MCF 10A (cell line): ENCODE data around the gene RPL27A. TPM values are rescaled to one million over a fixed set of nuclear protein-coding genes. Genes with fewer than 3 reads are reported as not detected.

Source experiments
- BruUV-seq: library from RNA; stranded (reverse); fragments of 400-500 nt; replicated peaks from 2 replicates; lab custom pipeline; 2021; lab: Mats Ljungman, UMichigan
- CTCF ChIA-PET: fragments of 300-600 bp; sonication (Branson Sonifier 250); formaldehyde crosslinking; extraction: SDS; loops from one replicate; lab custom pipeline; 2021; ENCODE audit warnings: antibody characterized with exemption, inconsistent platforms; lab: Yijun Ruan, JAX
- POLR2A ChIA-PET: fragments of 300-600, 350-650 bp; sonication (Branson Sonifier 250); formaldehyde crosslinking; extraction: SDS; loops from one replicate; lab custom pipeline; 2020; ENCODE audit warnings: antibody characterized with exemption, inconsistent platforms; lab: Yijun Ruan, JAX
- DNase-seq: peaks from one replicate; pipeline ENCODE4 v3.0.0-alpha.2; 2018; ENCODE audit not compliant: unreplicated experiment
- H3K27ac Mint-ChIP-seq: one replicate; pipeline ENCODE4 v1.8.0; 2022; ENCODE audit warnings: mild to moderate bottlenecking, low read depth, mixed read lengths; ENCODE audit not compliant: unreplicated experiment
- H3K27me3 Mint-ChIP-seq: one replicate; pipeline ENCODE4 v1.8.0; 2022; ENCODE audit warnings: mixed read lengths; ENCODE audit not compliant: insufficient read depth, unreplicated experiment
- H3K36me3 Mint-ChIP-seq: one replicate; pipeline ENCODE4 v1.8.0; 2022; ENCODE audit warnings: mild to moderate bottlenecking, moderate library complexity, mixed read lengths; ENCODE audit not compliant: insufficient read depth, unreplicated experiment
- H3K4me1 Mint-ChIP-seq: one replicate; pipeline ENCODE4 v1.8.0; 2022; ENCODE audit warnings: mixed read lengths; ENCODE audit not compliant: insufficient read depth, unreplicated experiment
- H3K4me3 Mint-ChIP-seq: one replicate; pipeline ENCODE4 v1.8.0; 2022; ENCODE audit warnings: mild to moderate bottlenecking, moderate library complexity, mixed read lengths; ENCODE audit not compliant: unreplicated experiment
- H3K9me3 Mint-ChIP-seq: one replicate; pipeline ENCODE4 v1.8.0; 2022; ENCODE audit warnings: mixed read lengths; ENCODE audit not compliant: unreplicated experiment
- CTCF ChIP-seq: fragments of 200-600 bp; IDR thresholded peaks from one replicate; pipeline ENCODE4 v1.8.0; 2022; ENCODE audit warnings: antibody characterized with exemption, mild to moderate bottlenecking; ENCODE audit not compliant: unreplicated experiment
- intact Hi-C: fragments of 100-400 bp; cut with micrococcal nuclease; formaldehyde crosslinking; loops from 2 replicates; pipeline ENCODE4 v1.14.1; 2022
- total RNA-seq: library from RNA; stranded (reverse); gene quantifications from 2 replicates; pipeline ENCODE4 v1.2.3, GENCODE V29; 2022

RPL27A gene
- total RNA-seq, 1 experiment from 2014 or later = 1,377 TPM

- peaks cover 5% of the 10 kb centered on the region for H3K9me3 Mint-ChIP-seq
- no peaks in the 10 kb centered on the region for H3K27me3 Mint-ChIP-seq
- CTCF ChIA-PET = interaction anchor here (0.8 to 1.3 kb wide), 2 partner anchors 9 to 39 kb away, joined by 3 to 5 read pairs; no protein-coding TSS in a partner anchor
- DNase-seq = no peak
- POLR2A ChIA-PET = no interaction called here
- no TSS peak for BruUV-seq
- H3K4me3 Mint-ChIP-seq = no peak overlapping the region
- peaks cover 5% of the 10 kb centered on the region for H3K4me1 Mint-ChIP-seq
- H3K36me3 Mint-ChIP-seq = peaks cover 12% of the 10 kb centered on the region
- no peak for TF ChIP-seq CTCF
- intact Hi-C loops = no loop called here
- H3K27ac Mint-ChIP-seq = no peak overlapping the region
Measured at GRCh38 chr11:8705146-8705545, 22.6 kb downstream of the RPL27A start.

DNA sequence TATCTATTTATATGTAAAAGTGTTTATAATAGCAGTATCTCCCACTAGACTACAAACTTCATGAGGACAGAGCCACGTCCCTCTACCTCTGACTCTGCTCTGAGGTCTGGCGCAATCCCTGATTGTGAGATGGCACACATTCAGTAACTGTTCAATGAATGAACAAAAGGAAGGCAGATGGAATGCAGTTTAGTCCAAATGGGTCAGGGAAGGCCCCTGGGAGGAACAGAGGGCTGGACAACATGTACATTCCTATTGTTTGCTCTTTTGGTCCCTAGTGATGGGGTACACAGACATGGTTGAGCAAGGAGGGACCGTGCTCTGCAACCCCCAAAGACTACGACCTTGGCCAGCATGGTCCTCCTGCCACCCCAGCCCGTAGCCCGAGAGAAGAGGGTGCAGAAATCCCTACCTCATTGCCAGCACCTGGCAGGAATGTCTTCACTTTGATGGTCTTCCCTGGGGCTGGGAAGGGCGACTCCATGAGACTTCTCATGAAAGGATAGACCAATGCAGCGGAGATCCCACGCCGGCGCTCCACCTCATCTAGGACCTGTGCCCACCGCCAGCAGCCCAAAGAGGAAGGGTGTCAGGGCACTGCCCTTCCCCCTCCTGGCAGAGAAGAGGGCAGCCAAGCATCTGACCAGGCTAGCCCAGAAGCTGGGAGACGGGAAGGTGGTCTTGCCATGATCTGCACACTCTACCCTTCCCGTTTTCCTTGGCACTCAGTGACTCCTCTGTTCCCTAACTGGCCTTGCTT is 24.3 kb downstream of the RPL27A start:
- BruUV-seq = no TSS peak
- Mint-ChIP-seq H3K9me3 (peaks cover 5% of the 10 kb centered on the region), H3K36me3 (peaks cover 11% of the 10 kb centered on the region), H3K4me1 (peaks cover 5% of the 10 kb centered on the region), H3K4me3 (no peak overlapping the region), H3K27ac (no peak overlapping the region), H3K27me3 (no peaks in the 10 kb centered on the region)
- TF ChIP-seq CTCF = no peak
- ChIA-PET POLR2A (interaction anchor here (0.5 to 0.7 kb wide), 2 partner anchors 10 to 177 kb away, joined by 3 read pairs; no protein-coding TSS in a partner anchor), CTCF (interaction anchor here (0.5 to 0.7 kb wide), 3 partner anchors 8 to 208 kb away, joined by 3 read pairs; no protein-coding TSS in a partner anchor)
- intact Hi-C loops = no loop called here
- DNase-seq = no peak

DNA sequence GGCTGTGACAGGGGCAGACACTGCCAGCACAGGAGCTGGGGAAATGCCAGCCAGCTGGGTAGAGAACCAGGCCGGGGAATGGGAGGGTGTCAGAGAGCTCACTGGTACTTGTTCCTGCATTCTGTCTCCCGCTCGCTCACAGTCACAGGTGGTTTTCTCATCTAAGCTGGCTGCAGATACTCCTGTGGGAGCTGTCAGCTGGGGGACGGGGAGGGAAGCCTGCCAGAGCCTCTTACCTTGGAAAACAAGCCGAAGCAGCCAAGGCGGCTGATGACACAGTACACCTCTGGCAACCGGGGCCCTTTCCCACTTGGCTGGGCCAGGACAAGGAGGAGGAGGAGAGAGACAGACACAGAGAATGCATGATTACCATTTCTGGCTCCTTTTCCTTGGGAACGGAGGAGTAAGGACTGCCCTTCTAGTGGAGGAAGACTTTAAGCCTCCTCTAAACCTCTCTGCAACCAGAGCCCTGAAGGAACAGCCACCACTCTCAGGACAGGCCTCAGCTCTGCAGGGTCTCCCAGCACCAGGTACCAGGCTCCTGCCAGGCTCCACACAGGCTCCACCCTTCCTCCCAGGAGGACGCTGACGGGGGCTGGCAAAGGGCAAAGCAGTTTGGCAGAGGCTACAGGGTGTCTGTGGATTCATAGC is 25.1 kb downstream of the RPL27A start:
- CTCF ChIA-PET = interaction anchor here (0.5 to 0.7 kb wide), 4 partner anchors 9 to 207 kb away, joined by 3 read pairs; no protein-coding TSS in a partner anchor
- no peak for TF ChIP-seq CTCF
- intact Hi-C loops = no loop called here

More for the DNA sequence above, 25.1 kb downstream of the RPL27A start:
- Mint-ChIP-seq H3K4me1 (peaks cover 5% of the 10 kb centered on the region), H3K9me3 (peaks cover 5% of the 10 kb centered on the region), H3K27ac (no peak overlapping the region), H3K4me3 (no peak overlapping the region), H3K36me3 (peaks cover 12% of the 10 kb centered on the region), H3K27me3 (no peaks in the 10 kb centered on the region)
- POLR2A ChIA-PET = interaction anchor here (0.7 kb wide), 1 partner anchor 178 kb away, joined by 3 read pairs; no protein-coding TSS in a partner anchor
- no peak for DNase-seq
- no TSS peak for BruUV-seq
